Measurements from ENCODE around the gene C3orf20. TPM values are rescaled to one million over a fixed set of nuclear protein-coding genes. Genes with fewer than 3 reads are reported as not detected.

The C3orf20 gene
- total RNA-seq, 1 experiment from 2014 or later, result not detected

DNA sequence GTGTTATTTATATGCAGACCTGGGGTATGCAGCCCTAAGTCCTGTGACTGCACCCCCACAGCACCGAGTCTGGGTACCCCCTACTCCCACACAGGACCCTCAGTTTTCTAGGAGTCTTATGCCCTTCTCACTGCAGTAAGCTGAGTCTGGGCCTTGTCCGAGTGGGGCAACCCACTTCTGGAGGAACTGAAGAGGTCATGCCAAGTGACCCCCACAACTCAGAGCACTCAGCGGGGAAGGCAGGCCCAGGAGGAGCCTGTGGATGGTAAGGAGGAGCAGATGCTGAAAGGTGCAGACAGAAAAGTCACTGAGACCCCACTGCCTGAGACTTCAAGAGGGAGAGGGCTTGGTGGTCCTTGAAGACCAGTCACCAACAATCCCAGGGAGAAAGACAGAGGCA, 87.8 kb downstream of the C3orf20 start:
- intact Hi-C loops (cut with micrococcal nuclease; ENCODE audit: unreplicated experiment), result no loop called here
- DNase-seq (ENCODE audit: low read depth, low spot score) (no peak), ATAC-seq (no peak)
- Histone ChIP-seq H3K9me3 (ENCODE audit: control insufficient read depth, insufficient read depth, low read depth, low read length) (no peaks in the 10 kb centered on the region), H3K36me3 (ENCODE audit: control insufficient read depth, insufficient read depth, low read length) (no peaks in the 10 kb centered on the region), H3K27ac (ENCODE audit: low read length) (no peak overlapping the region), H3K4me1 (ENCODE audit: control insufficient read depth, insufficient read depth, low read length) (no peaks in the 10 kb centered on the region), H3K27me3 (ENCODE audit: control insufficient read depth, insufficient read depth, low read length) (no peaks in the 10 kb centered on the region), H3K4me3 (ENCODE audit: low read depth in 2 of 2, low read length in 2 of 2) (no peak overlapping the region)
- ChIA-PET POLR2A (no interaction called here), CTCF (no interaction called here)
- in situ Hi-C loops (cut with HindIII; ENCODE audit: low pct_unique_long_range_greater_than_20kb, low sequenced_read_pairs), result no loop called here
- TF ChIP-seq TCF7L2 (IDR thresholded peaks at IDR 0.05; ENCODE audit: low read depth, low read length), result no peak
- no peak for TF ChIP-seq POLR2AphosphoS5 (IDR thresholded peaks at IDR 0.05; ENCODE audit: low read depth, low read length)
- TF ChIP-seq, protein P1, sequence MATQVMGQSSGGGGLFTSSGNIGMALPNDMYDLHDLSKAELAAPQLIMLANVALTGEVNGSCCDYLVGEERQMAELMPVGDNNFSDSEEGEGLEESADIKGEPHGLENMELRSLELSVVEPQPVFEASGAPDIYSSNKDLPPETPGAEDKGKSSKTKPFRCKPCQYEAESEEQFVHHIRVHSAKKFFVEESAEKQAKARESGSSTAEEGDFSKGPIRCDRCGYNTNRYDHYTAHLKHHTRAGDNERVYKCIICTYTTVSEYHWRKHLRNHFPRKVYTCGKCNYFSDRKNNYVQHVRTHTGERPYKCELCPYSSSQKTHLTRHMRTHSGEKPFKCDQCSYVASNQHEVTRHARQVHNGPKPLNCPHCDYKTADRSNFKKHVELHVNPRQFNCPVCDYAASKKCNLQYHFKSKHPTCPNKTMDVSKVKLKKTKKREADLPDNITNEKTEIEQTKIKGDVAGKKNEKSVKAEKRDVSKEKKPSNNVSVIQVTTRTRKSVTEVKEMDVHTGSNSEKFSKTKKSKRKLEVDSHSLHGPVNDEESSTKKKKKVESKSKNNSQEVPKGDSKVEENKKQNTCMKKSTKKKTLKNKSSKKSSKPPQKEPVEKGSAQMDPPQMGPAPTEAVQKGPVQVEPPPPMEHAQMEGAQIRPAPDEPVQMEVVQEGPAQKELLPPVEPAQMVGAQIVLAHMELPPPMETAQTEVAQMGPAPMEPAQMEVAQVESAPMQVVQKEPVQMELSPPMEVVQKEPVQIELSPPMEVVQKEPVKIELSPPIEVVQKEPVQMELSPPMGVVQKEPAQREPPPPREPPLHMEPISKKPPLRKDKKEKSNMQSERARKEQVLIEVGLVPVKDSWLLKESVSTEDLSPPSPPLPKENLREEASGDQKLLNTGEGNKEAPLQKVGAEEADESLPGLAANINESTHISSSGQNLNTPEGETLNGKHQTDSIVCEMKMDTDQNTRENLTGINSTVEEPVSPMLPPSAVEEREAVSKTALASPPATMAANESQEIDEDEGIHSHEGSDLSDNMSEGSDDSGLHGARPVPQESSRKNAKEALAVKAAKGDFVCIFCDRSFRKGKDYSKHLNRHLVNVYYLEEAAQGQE (IDR thresholded peaks at IDR 0.05; ENCODE audit: insufficient read depth in 1 of 2, low read depth in 2 of 2, low read length in 1 of 2), result no peak
- TF ChIP-seq, protein P2, sequence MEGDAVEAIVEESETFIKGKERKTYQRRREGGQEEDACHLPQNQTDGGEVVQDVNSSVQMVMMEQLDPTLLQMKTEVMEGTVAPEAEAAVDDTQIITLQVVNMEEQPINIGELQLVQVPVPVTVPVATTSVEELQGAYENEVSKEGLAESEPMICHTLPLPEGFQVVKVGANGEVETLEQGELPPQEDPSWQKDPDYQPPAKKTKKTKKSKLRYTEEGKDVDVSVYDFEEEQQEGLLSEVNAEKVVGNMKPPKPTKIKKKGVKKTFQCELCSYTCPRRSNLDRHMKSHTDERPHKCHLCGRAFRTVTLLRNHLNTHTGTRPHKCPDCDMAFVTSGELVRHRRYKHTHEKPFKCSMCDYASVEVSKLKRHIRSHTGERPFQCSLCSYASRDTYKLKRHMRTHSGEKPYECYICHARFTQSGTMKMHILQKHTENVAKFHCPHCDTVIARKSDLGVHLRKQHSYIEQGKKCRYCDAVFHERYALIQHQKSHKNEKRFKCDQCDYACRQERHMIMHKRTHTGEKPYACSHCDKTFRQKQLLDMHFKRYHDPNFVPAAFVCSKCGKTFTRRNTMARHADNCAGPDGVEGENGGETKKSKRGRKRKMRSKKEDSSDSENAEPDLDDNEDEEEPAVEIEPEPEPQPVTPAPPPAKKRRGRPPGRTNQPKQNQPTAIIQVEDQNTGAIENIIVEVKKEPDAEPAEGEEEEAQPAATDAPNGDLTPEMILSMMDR (IDR thresholded peaks at IDR 0.05), result no peak
- TF ChIP-seq SIN3A (IDR thresholded peaks at IDR 0.05; ENCODE audit: borderline replicate concordance, insufficient read depth, low read depth, low read length), result no peak
- BruUV-seq (replicated peaks), result no TSS peak

DNA sequence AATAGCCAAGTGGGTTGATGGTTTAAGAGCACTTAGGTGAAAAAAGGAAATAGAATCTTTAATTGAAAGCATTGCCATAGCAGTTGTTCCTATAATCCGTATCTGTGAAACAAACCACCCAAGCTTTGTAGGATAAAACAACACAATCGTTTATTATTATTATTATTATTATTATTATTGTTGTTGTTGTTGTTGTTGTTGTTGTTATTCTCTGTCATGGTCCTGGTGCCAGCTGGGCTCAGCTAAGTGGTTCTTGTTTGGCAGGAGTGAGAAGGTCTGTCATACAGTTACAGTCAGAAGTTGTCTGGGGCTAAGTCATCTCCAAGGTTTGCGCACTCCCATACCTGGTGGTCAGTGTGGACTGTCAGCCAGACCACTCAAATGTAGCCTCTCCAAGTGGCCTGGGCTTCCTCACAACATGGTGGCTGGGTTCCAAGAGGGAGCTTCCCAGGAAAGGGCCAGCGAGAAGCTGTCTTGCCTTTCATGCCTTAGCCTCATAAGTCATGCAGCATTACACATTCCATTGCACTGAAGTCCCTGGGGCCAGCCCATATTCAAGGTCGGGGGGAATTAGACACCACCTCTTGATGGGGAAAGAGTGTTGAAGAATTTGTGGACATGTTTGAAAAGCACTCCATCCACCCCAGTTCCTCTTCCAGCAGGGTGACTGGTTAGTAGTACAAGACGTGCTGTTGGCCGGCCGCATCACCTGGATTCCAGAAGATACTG, 89.6 kb downstream of the C3orf20 start:
- Histone ChIP-seq H3K27me3 (ENCODE audit: control insufficient read depth, insufficient read depth, low read length) (no peaks in the 10 kb centered on the region), H3K4me1 (ENCODE audit: control insufficient read depth, insufficient read depth, low read length) (no peaks in the 10 kb centered on the region), H3K4me3 (ENCODE audit: low read depth in 2 of 2, low read length in 2 of 2) (no peak overlapping the region), H3K36me3 (ENCODE audit: control insufficient read depth, insufficient read depth, low read length) (no peaks in the 10 kb centered on the region), H3K27ac (ENCODE audit: low read length) (no peak overlapping the region), H3K9me3 (ENCODE audit: control insufficient read depth, insufficient read depth, low read depth, low read length) (no peaks in the 10 kb centered on the region)
- TF ChIP-seq SIN3A (IDR thresholded peaks at IDR 0.05; ENCODE audit: borderline replicate concordance, insufficient read depth, low read depth, low read length), result no peak
- TF ChIP-seq, protein P2 (IDR thresholded peaks at IDR 0.05), result no peak
- TF ChIP-seq TCF7L2 (IDR thresholded peaks at IDR 0.05; ENCODE audit: low read depth, low read length), result no peak
- TF ChIP-seq, protein P1 (IDR thresholded peaks at IDR 0.05; ENCODE audit: insufficient read depth in 1 of 2, low read depth in 2 of 2, low read length in 1 of 2), result no peak
- TF ChIP-seq POLR2AphosphoS5 (IDR thresholded peaks at IDR 0.05; ENCODE audit: low read depth, low read length), result no peak
- no TSS peak for BruUV-seq (replicated peaks)
- CTCF ChIA-PET, result no interaction called here
- intact Hi-C loops (cut with micrococcal nuclease; ENCODE audit: unreplicated experiment) (no loop called here), in situ Hi-C loops (cut with HindIII; ENCODE audit: low pct_unique_long_range_greater_than_20kb, low sequenced_read_pairs) (no loop called here)
- DNase-seq (ENCODE audit: low read depth, low spot score), result no peak
- no peak for ATAC-seq
- POLR2A ChIA-PET, result no interaction called here
